T-helper 2 cell (primary cell): ENCODE measurements around the gene CLIP4.
"Not testable (repeated sequence)": the region's sequence is repeated elsewhere in the genome, so short reads cannot be mapped to it uniquely, and the experiment has no call there.

ENCODE experiments used
- DNase-seq, 5 experiments: peaks; one replicate each; pipeline versions ENCODE4 v3.0.0 to v3.0.0-alpha.2; 2012 to 2022
- total RNA-seq, 2 donors: gene quantifications; one replicate each; lab custom pipeline; 2026; lab: John Stamatoyannopoulos, UW

The CLIP4 gene
- 36.2 to 63.6 reads per million in 2 donors for total RNA-seq

GRCh38 chr2:29114946-29115609 lies at the start of gene CLIP4:
TSS of gene CLIP4 (plus strand) at chr2:29115415. CDS start at chr2:29121389, 5,974 bp downstream.
- DNase-seq, result peak; percentile 46 to 82 (median 66)

GRCh38 chr2:29066271-29066860 lies 48.8 kb upstream of the CLIP4 start:
- no peak for DNase-seq

GRCh38 chr2:29066997-29067605 lies 48.1 kb upstream of the CLIP4 start:
- DNase-seq, result no peak

GRCh38 chr2:29068513-29068912 lies 46.7 kb upstream of the CLIP4 start:
- no peak for DNase-seq

GRCh38 chr2:29070526-29070925 lies 44.7 kb upstream of the CLIP4 start:
- no peak for DNase-seq

GRCh38 chr2:29071032-29071975 lies 43.9 kb upstream of the CLIP4 start:
- no peak for DNase-seq

GRCh38 chr2:29072251-29072650 lies 43.0 kb upstream of the CLIP4 start:
- DNase-seq, result no peak

GRCh38 chr2:29072971-29073725 lies 42.1 kb upstream of the CLIP4 start:
- DNase-seq, result no peak

- DNase-seq, result no peak
Measured at GRCh38 chr2:29073933-29074332, 41.3 kb upstream of the CLIP4 start.

GRCh38 chr2:29074411-29074810 lies 40.8 kb upstream of the CLIP4 start, which contains the start of gene PCARE:
TSS of gene PCARE (minus strand) at chr2:29074523. CDS start at chr2:29074261, 262 bp downstream.
- no peak for DNase-seq

- no peak for DNase-seq
Measured at GRCh38 chr2:29075894-29076705, 39.1 kb upstream of the CLIP4 start.

GRCh38 chr2:29079887-29080286 lies 35.3 kb upstream of the CLIP4 start:
- DNase-seq, result no peak

GRCh38 chr2:29080886-29081743 lies 34.1 kb upstream of the CLIP4 start:
- no peak for DNase-seq

GRCh38 chr2:29082804-29083495 lies 32.3 kb upstream of the CLIP4 start:
- no peak for DNase-seq

- DNase-seq, result no peak
Measured at GRCh38 chr2:29084554-29084953, 30.7 kb upstream of the CLIP4 start.

- not testable (repeated sequence) for DNase-seq
Measured at GRCh38 chr2:29090311-29090710, 24.9 kb upstream of the CLIP4 start.

GRCh38 chr2:29096969-29097368 lies 18.2 kb upstream of the CLIP4 start:
- DNase-seq, result no peak

- no peak for DNase-seq
Measured at GRCh38 chr2:29097569-29097968, 17.6 kb upstream of the CLIP4 start.

- no peak for DNase-seq
Measured at GRCh38 chr2:29100564-29100963, 14.7 kb upstream of the CLIP4 start.

- no peak for DNase-seq
Measured at GRCh38 chr2:29104688-29105087, 10.5 kb upstream of the CLIP4 start.
